CD4-positive, alpha-beta T cell treated with Interleukin-12 subunit alpha and Interleukin-12 subunit beta, for 1 hour (primary cell): ENCODE data around the gene PRKCB.

Source experiments
- DNase-seq: peaks from one replicate; pipeline ENCODE4 v3.0.0-alpha.2; 2020

Gene PRKCB

GRCh38 chr16:24052329-24053098 lies 216.7 kb downstream of the PRKCB start:
- no peak for DNase-seq

- DNase-seq, result no peak
These were observed 217.5 kb downstream of the PRKCB start for GRCh38 chr16:24053099-24053946.

DNA sequence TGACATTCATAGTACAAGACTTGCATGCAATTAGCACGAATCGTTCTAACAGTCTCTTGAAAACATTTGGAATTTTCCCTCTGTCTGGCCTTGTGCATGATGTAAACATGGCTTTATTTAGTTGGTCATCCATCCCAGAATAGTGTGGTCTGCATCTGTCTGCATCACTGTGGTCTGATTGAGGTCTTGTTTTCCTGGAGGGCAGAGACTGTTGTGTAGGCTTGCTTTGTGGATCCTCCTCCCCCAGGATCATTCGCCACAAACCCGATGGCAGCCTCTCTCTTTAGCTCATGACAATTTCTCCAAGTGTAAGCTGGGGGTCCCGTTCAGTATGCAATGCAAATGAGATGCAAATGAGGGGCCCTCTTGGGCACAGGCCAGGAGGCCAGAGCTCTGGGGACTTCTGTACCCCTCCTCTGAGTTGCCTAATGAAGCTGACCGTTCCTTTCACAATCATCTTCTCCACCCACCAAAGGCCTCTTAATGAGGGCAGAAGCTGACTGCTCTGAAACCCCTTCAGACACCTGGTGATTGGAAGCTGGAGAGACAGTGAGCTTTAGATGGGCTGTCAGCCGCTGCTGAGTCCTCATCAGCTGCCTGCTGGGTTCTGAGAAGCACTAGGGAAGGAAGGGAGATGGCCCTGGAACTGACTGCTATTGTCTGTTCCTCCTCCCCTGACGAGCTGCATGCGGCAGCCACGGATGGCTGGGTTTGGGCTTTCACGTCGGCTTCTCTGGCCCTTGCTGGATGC lies 219.1 kb downstream of the PRKCB start:
- no peak for DNase-seq

DNA sequence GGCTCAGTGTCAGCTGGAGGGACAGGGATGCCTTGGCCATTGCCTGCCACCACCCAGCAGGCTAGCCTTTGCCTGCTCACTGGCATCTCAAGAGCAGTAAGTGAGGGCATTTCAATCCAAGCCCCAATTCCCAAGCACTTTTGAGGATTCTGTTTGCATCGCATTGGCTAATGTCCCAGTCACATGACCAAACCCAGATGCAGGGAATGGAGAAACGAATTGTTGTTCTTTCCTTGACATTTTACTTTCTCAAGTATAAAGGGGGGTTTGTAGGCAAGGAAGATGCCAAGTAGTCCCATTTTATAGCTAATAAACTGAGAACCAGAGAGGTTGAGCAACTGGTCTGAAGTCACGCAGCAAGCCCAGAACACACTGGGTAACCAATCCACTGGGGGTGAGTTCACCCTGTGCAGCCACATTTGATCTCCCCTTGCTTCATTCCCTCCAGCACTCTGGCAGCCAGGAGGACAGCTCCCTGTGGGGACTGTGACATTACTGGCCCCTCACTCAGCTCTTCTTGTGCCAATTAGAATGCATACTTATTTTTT lies 226.6 kb downstream of the PRKCB start:
- DNase-seq, result no peak

GRCh38 chr16:24069036-24069590 lies 233.3 kb downstream of the PRKCB start:
- no peak for DNase-seq

DNA sequence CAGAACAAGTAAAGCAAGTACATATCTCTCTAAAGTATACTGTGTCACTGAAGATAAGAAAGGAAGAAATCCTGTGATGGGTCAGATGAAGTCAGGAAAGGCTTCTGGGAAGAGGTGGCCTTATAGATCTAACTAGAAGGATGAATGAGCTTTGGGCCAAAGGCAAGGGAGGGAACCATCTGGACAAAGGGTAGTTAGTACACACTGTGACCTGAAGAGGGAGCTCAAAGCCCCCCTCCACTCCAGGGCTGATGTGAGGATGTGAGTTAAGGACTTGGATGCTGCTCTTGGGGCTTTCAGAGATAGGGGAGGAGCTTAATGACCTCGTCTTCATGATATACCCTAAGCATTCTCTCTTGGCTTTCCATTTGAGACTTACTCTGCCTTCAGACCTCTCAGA lies 235.1 kb downstream of the PRKCB start:
- peak; percentile 28 for DNase-seq

GRCh38 chr16:24071666-24072360 lies 236.0 kb downstream of the PRKCB start:
- no peak for DNase-seq

GRCh38 chr16:24073321-24073720 lies 237.5 kb downstream of the PRKCB start:
- DNase-seq, result no peak

DNA sequence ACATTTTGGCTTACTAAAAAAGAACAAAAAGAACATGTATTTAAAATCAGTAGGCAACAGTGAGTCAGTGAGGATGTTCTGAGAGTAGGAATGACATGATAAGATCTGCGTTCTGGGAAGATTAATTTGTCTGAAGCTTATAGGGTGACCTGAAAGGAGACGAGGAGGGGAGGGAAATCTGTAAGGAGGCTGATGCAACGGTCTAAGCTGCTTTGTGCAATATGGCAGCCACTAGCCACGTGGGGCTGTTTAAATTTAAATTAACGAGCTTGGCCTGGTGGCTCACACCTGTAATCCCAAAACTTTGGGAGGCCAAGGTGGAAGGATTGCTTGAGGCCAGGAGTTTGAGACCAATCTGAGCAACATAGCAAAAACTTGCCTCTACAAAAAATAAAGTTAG lies 238.8 kb downstream of the PRKCB start:
- no peak for DNase-seq

DNA sequence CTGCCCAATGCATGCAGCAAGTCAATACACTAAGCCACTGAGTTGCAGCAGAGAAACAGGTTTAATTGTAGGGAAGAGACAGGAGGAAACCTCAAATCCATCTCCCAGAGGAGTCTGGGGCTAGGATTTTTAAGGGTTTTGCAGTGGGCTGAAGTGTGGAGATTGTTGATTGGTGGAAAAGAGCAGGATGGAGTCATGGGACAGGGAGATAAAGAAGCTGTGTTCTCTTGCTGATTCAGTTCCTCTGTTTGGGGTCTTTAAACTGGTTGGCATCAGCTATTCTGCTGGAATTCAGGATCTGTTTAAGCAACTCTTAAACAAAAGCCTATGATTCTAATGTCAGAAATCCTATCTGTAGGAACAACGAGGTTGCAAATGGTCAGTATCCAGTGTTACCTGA lies 239.5 kb downstream of the PRKCB start:
- no peak for DNase-seq

DNA sequence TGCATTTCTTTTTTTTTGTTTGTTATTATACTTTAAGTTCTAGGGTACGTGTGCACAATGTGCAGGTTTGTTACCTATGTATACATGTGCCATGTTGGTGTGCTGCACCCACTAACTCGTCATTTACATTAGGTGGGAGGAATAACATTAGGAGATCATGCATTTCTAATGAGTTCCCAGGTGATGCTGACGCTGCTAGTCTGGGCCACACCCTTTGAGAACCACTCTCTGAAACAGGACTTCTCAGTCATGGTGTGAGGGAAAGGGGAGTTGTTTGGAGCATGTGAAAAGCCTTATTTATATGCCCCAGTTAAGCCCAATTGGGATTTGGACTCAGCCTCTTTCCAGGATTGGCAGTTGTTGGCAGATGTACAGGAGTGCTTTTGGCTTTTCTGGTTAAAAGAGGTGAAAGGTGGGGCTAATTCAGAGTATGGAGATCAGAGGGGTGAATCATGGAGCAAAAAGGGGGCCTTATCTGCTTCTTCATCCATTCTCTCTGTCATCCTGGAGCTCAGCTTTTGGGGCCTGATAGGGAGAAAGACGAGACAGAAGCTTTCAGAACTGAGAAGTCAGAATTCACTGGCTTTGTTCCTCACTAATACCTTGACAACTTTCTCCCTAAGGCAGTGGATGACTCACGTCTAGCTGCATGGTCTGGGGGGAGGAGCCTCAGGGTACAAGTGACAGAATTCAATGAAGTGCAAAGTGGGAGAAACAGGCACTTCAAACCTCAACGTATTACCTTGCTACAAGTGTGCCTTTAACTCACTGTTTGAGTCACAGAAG lies 240.3 kb downstream of the PRKCB start:
- no peak for DNase-seq

DNA sequence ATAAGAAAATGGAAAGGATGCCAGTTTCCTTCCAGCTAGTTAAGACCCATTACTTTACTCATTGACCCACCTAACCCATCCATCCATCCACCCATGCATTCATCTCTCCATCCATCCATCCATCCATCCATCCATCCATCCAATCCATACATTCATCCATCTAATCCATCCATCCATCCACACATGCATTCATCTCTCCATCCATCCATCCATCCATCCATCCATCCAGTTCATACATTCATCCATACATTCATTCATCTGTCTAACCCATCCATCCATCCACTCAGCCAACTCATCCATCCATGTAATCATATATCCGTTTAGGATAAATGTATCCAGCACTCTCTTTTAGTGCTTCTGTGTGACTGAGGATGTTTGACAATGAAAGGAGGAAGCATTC lies 241.5 kb downstream of the PRKCB start:
- DNase-seq, result no peak

GRCh38 chr16:24077966-24078365 lies 242.2 kb downstream of the PRKCB start:
- no peak for DNase-seq

GRCh38 chr16:24085666-24086065 lies 249.9 kb downstream of the PRKCB start:
- DNase-seq, result no peak

- no peak for DNase-seq
These were observed 252.2 kb downstream of the PRKCB start for GRCh38 chr16:24087891-24088410.

DNA sequence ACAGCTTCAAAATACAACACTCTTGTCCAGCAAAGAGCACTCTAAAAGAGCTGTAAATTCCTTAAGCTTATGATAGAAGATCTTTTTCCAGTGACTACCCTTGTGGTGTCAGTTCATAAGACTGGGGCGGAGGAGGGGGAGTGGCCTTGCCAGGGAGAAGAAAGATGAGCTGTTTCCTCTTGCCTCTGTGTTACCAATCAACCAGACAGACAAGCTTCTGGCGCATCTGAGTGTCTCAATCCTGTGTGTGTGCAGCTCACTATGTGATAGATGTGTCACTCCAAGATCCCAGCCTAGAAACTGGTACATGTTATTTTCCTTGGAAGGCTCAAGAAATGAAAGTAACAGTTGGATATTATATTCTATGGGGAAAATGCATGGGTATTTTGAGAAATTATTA lies 253.0 kb downstream of the PRKCB start:
- no peak for DNase-seq

GRCh38 chr16:24091125-24091524 lies 255.3 kb downstream of the PRKCB start:
- no peak for DNase-seq

DNA sequence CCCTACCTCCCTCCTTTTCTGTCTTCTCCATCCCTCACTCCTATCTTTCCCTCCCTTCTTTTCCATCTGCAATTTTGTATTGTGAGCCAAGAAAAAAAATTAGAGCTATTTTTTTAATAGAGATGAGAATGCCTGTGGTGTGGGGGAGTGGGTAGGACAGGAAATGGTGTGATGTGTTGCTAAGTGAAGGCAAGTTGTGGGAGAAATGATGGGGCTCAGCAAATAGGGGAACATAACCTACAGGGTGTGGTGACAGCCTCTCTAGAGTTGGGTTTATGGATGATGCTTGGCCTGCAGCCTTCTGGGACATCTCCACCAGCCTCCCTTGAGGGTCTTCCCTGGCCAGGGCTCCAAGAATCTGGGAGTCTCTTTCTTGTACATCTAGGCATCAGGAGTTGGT lies 257.3 kb downstream of the PRKCB start:
- DNase-seq, result no peak

DNA sequence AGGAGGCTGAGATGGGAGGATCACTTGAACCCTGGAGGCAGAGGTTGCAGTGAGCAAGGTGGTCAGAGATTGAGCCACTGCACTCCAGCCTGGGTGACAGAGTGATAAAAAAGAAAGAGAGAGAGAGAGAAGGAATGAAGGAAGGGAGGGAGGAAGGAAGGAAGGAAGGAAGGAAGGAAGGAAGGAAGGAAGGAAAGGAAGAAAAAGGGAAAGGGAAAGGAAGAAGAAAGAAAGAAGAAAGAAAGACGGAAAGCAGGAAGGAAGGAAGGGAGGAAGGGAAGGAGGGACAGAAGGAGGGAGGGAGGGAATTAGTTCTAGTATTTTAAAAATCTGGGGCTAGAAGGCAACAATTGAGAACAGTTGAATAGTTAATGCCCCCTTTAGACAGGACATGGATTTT lies 258.9 kb downstream of the PRKCB start:
- DNase-seq, result no peak

- no peak for DNase-seq
These were observed 263.1 kb downstream of the PRKCB start for GRCh38 chr16:24098896-24099295.

DNA sequence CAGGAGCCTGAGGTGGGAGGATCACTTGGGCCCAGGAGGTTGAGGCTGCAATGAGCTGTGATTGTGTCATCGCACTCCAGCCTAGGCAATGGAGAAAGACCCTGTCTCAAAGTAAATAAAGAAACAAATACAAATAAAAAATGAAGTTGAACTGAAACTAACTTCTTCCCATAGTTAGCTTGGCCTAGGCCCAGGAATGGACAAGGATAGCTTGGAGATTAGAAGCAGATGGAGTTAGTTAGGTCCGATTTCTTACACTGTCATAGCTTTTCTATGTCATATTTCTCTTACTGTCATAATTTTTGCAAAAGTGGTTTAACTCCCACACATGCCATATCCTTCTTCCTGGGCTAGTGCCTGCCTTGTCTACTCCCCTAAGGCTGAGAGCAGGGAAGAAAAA lies 265.6 kb downstream of the PRKCB start:
- no peak for DNase-seq
